ENCODE results near the gene PRRC1. TPM values are rescaled to one million over a fixed set of nuclear protein-coding genes. Genes with fewer than 3 reads are reported as not detected.
"Not testable (repeated sequence)": the region's sequence is repeated elsewhere in the genome, so short reads cannot be mapped to it uniquely, and the experiment has no call there.

PRRC1 gene
- total and polyA plus RNA-seq, 2 donors from 2014 or later, result 19.8 to 55.8 TPM

- intact Hi-C loops (cut with DNase I), result no loop called here
- H3K4me1 ChIP-seq (ENCODE audit: control insufficient read depth in 2 of 3, insufficient read depth in 2 of 3, low read depth in 1 of 3, low read length in 3 of 3), result no peaks in the 10 kb centered on the region
- peak; percentile 91 for FAIRE-seq
- H3K9ac ChIP-seq (ENCODE audit: low read length in 3 of 3), result no peak overlapping the region
- no peaks in the 10 kb centered on the region for H3K27me3 ChIP-seq (ENCODE audit: control insufficient read depth, insufficient read depth, low read length)
- no peak for TF ChIP-seq CTCF (IDR thresholded peaks at IDR 0.05; ENCODE audit: borderline replicate concordance, extremely low read depth, insufficient read depth)
- peaks cover 8 to 41% (median 22%) of the 10 kb centered on the region in 3 donors for H3K36me3 ChIP-seq (ENCODE audit: control insufficient read depth in 2 of 3, insufficient read depth in 3 of 3, low read length in 3 of 3)
- H3K9me3 ChIP-seq (ENCODE audit: control insufficient read depth in 2 of 3, insufficient read depth in 1 of 3, low read length in 3 of 3), result no peaks in the 10 kb centered on the region
- H3K27ac ChIP-seq (ENCODE audit: low read depth in 2 of 2, low read length in 2 of 2), result no peak overlapping the region
- peak in 1 of 5 donors; percentile 8 for DNase-seq
- H3K4me3 ChIP-seq (ENCODE audit: low read length in 3 of 3), result no peak overlapping the region
Observed at GRCh38 chr5:127536687-127537086, 19.2 kb downstream of the PRRC1 start.

- H3K27me3 ChIP-seq (ENCODE audit: control insufficient read depth, insufficient read depth, low read length); H3K4me1 ChIP-seq (ENCODE audit: control insufficient read depth in 2 of 3, insufficient read depth in 2 of 3, low read depth in 1 of 3, low read length in 3 of 3); H3K27ac ChIP-seq (ENCODE audit: low read depth in 2 of 2, low read length in 2 of 2); DNase-seq; H3K9me3 ChIP-seq (ENCODE audit: control insufficient read depth in 2 of 3, insufficient read depth in 1 of 3, low read length in 3 of 3); H3K4me3 ChIP-seq (ENCODE audit: low read length in 3 of 3); H3K9ac ChIP-seq (ENCODE audit: low read length in 3 of 3); intact Hi-C loops (cut with DNase I); FAIRE-seq: not testable (repeated sequence)
- peaks cover 4 to 22% (median 6%) of the 10 kb centered on the region in 3 donors for H3K36me3 ChIP-seq (ENCODE audit: control insufficient read depth in 2 of 3, insufficient read depth in 3 of 3, low read length in 3 of 3)
Observed at GRCh38 chr5:127540553-127540952, 23.1 kb downstream of the PRRC1 start.

- H3K4me1 ChIP-seq (ENCODE audit: control insufficient read depth in 2 of 3, insufficient read depth in 2 of 3, low read depth in 1 of 3, low read length in 3 of 3); H3K9me3 ChIP-seq (ENCODE audit: control insufficient read depth in 2 of 3, insufficient read depth in 1 of 3, low read length in 3 of 3); H3K4me3 ChIP-seq (ENCODE audit: low read length in 3 of 3); H3K36me3 ChIP-seq (ENCODE audit: control insufficient read depth in 2 of 3, insufficient read depth in 3 of 3, low read length in 3 of 3); H3K27ac ChIP-seq (ENCODE audit: low read depth in 2 of 2, low read length in 2 of 2); DNase-seq; H3K9ac ChIP-seq (ENCODE audit: low read length in 3 of 3); FAIRE-seq; intact Hi-C loops (cut with DNase I); H3K27me3 ChIP-seq (ENCODE audit: control insufficient read depth, insufficient read depth, low read length): not testable (repeated sequence)
Observed at GRCh38 chr5:127545249-127545648, 27.8 kb downstream of the PRRC1 start.

- Histone ChIP-seq H3K4me3 (ENCODE audit: low read length in 3 of 3) (no peak overlapping the region), H3K36me3 (ENCODE audit: control insufficient read depth in 2 of 3, insufficient read depth in 3 of 3, low read length in 3 of 3) (peaks cover 6 to 18% (median 16%) of the 10 kb centered on the region in 3 donors), H3K4me1 (ENCODE audit: control insufficient read depth in 2 of 3, insufficient read depth in 2 of 3, low read depth in 1 of 3, low read length in 3 of 3) (no peaks in the 10 kb centered on the region), H3K27me3 (ENCODE audit: control insufficient read depth, insufficient read depth, low read length) (no peaks in the 10 kb centered on the region), H3K9ac (ENCODE audit: low read length in 3 of 3) (no peak overlapping the region), H3K9me3 (ENCODE audit: control insufficient read depth in 2 of 3, insufficient read depth in 1 of 3, low read length in 3 of 3) (no peaks in the 10 kb centered on the region), H3K27ac (ENCODE audit: low read depth in 2 of 2, low read length in 2 of 2) (no peak overlapping the region)
- TF ChIP-seq CTCF (IDR thresholded peaks at IDR 0.05; ENCODE audit: borderline replicate concordance, extremely low read depth, insufficient read depth), result no peak
- DNase-seq (no peak), FAIRE-seq (no peak)
- intact Hi-C loops (cut with DNase I), result no loop called here
Observed at GRCh38 chr5:127549551-127549950, 32.1 kb downstream of the PRRC1 start.
